HuH-7 (cell line): ENCODE data around the gene RHBDD1.

Source experiments
- DNase-seq: peaks from one replicate; pipeline ENCODE4 v3.0.0; 2011; ENCODE audit warnings: low spot score

RHBDD1 gene

DNA sequence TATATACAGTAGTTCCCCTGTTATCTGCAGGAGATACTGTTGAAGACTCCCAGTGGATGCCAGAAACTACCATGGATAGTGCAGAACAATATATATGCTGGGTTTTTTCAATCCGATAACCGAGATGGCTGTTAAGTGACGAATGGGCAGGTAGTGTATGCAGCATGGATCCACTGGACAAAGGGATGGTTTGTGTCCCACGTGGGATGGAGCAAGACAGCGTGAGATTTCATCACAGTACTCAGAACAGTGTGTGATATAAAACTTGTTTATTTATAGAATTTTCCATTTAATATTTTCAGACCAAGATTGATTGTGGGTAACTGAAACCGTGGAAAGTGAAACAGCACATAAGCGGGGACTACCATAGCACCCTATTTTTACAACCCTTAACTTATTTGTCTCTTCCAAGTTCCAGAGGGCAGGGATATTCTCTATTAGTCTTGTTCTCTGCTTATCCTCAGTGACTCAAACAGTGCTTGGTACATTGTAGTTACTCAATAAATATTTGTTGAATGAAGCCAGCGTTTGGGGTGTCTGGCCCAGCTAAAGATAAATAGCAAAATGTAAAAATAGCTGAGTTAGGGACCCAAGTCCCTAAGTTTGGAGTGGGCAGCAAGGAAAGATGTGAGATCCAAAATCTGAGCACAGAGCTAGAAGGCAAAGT, 50.0 kb downstream of the RHBDD1 start:
- no peak for DNase-seq

DNA sequence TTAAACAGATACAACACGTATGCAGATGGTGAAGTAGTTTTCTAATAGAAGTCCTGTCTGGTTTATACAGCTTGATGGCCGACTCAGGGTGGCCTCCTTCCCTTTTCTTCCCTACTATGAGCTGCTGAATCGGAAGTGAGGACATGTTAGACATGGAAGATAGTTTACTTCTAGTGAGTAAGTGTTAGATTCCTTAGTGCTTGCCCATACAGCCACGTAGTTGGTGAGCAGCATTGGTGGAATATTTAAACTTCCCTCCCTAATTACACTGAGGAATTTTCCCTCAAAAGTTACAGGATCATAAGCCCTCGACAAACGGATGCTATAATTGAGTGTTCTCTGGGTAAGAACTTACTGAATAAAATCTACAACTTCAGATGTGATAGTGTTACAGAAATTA, 52.1 kb downstream of the RHBDD1 start:
- no peak for DNase-seq

DNA sequence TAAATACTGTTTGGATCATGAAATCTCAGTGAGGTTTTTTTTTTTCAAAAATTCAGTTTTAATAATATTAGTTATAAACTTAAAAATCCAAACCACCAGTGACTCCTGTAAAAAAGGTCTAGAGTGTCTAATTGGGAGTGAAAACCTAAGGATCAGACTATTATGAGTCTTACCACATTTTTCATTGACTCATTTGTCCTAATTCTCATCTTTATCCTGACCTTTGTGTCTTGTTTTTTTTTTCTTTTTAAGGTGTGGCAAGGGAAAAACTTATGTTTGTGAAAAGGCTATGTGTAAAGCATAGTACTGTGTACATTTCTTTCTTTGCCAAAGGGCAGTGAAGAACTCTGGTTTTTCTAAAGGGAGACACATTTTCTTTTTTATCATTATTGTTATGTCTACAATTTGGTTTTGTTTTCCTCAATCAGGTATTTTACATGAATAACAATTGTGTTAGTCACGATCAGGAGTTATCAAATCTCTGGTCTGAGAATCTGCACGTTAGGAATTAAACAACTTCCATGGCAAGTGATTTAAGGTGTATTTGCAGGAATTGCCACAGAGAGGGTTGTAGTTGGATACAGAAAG, 52.6 kb downstream of the RHBDD1 start:
- DNase-seq: no peak

DNA sequence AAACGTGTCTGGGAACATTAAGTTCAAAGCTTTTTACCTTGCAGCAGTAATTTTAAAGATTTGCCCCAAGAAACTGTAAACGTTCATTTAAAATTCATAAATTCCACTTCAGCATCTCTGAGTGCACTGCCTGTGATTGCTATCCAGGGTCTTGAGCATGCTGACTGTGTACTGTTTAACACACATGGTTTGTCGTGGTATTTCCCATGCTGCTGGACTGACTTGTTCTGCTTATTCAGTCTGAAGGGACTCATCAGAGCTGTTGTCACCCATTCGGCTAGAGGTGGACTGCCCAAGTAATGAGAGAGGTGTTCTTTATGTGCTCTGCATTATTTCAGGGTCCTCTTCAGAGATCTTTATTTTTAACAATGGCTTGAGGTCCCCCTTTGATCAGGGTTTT, 53.1 kb downstream of the RHBDD1 start:
- no peak for DNase-seq

DNA sequence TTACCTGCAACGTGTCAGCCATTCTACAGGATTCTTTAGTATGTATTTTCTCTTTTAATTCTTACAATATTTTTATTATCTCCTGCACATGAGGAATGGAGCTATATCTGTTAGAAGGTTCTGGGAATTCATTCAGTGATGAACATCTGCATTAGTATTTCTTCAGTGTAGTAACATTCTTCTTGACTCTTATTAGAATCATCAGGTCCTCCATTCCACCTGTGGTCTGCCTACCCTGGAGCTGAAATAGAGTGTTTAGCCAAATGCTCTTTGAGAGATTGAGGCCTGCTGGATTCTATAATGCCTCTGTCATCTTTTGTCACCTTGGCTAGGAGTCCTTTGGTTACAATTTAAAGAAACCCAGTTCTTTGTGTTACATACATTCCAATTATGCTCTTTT, 54.4 kb downstream of the RHBDD1 start:
- DNase-seq: no peak

DNA sequence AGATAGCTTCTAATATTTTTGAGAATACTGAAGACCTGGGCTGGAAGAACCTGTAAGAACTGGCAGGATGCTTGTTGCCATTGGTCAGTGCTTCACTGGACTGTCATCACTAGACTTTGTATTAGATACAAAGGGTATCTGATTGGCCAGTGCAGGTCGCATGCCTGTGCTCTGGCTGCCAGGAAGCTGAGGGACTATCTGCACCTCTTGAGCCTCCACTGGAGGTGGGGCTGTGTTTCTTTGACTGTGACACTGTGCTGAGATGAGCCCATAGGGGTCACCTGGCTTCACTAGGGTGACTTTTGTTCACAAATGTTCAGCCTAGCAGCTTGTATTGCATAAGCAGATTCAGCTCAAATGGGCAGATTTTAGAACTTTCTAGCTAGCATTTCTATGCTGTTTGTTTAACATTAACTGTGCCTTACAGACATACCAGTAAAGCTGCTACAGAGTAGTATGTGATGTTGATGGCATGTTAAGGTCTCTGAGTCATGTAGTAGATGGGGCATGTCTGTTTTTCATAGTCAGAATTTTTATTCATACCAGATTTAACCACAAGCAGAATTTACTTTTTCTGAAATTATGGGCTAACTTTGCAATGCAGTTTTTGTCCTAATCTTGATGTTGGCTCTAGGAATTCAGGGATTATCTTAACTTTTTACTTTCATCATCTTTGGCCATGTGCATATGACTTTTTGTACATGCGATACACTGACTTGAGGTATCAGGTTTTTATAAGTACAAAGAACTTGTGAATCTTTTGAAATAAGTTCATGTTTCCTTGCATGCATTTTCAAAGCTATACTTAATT, 56.1 kb downstream of the RHBDD1 start:
- DNase-seq: no peak

DNA sequence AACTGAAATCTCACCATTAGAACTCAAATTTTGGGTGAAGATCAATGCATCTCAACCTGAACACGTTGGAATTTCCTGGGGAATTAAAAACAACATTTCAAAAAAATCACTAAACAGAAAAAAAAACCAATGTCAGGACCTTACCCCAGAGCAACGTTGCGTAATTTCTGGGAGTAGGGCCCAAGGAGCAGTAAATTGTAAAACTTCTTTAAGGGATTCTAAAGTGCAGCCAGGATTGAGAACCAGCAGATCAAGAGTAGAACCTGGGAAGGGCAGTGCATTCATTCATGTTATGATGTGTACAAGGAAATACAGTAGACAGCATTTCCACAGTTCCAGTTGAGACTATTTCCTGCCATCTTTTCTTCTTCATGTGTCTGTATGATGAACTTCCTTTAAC, 56.9 kb downstream of the RHBDD1 start:
- no peak for DNase-seq

DNA sequence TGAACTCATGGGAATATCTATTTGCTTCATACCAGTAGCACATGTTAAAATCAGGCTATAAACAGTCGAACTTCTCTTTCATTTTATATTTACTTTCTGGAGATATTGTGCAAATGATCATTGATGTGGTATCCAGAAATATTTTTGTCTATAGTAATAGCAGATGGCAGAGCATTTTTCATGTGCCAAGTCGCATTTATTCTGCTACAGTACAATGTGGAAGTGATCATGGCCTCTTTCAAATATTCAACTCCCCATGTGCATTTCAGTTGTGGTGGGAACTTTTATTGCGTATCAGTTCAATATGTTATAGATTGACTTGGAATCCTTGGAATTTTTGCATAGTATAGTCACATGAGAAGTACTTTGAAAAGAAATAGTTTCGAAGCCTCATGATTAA, 57.4 kb downstream of the RHBDD1 start:
- DNase-seq: no peak

DNA sequence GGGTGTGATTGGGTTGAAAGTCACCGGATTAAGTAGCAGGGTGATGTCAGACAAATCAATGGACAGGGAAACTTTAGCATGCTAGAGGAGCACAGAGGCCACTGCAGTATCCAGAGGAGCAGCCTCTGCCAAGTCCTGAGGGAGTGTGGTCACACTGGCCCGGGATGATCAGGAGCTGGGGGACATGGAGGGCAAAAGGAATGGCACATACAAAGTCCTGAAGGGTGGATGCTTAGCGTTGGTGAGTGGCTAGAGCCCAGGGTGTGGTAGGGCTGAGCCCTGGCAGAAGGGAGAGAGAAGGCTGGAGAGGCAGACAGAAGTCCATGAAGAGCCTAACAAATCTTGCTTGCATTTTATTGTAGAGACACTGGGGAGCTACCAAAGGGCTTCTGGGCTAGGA, 58.9 kb downstream of the RHBDD1 start:
- DNase-seq: no peak

DNA sequence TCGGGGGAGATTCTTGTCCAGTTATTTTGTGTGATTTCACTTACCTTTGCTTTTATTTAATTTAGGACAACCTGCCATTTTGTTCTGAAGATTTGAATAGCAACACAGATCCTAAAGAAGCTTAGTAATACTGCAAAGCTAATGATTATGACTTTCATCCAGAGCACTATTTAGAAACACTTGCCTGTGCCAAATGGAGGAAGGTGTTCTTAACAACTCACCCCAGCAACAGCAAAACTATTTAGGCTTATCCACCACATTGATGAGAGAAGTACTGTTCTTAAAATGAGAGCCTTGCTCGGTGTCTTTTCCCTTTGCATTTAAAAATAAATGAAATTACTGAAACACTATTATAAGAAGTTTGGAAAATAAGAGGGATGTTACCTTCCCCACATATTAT, 59.7 kb downstream of the RHBDD1 start:
- no peak for DNase-seq

DNA sequence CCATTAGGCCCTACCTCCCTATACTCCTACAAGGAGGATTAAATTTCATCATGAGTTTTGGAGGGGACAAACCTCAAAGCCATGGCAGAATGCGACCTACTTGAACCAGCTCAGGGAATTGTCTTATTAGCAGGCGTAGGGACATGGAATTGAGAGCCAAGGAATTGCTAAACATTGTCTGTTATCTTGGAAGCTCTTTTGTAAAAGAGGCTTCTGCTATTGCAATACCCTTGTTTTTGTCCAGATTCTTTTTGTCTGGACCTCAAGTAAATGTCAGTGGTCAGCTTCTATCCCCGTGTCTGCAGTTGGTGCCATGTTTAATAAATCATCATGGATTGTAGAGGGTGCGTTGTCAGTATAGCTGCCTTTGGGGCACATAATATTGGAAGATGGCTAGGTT, 62.3 kb downstream of the RHBDD1 start:
- no peak for DNase-seq

DNA sequence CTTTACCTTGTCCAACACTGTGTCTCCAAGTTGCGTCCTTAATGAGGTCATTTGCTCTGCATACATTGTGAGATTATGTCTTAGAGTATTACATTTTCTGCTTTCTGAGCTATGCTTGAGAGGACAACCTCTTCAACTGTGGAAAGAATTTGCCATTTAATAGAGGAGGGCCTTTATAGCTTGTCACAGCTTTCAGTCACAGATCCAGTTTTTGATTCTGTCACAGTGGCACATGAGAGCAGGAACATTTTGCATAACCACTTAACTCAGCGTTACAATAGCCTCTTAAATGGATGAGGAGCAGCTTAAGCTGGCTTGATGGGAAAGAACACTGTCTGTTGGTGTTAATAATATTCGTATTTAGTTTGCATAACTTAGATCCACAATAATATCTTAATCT, 63.0 kb downstream of the RHBDD1 start:
- no peak for DNase-seq

DNA sequence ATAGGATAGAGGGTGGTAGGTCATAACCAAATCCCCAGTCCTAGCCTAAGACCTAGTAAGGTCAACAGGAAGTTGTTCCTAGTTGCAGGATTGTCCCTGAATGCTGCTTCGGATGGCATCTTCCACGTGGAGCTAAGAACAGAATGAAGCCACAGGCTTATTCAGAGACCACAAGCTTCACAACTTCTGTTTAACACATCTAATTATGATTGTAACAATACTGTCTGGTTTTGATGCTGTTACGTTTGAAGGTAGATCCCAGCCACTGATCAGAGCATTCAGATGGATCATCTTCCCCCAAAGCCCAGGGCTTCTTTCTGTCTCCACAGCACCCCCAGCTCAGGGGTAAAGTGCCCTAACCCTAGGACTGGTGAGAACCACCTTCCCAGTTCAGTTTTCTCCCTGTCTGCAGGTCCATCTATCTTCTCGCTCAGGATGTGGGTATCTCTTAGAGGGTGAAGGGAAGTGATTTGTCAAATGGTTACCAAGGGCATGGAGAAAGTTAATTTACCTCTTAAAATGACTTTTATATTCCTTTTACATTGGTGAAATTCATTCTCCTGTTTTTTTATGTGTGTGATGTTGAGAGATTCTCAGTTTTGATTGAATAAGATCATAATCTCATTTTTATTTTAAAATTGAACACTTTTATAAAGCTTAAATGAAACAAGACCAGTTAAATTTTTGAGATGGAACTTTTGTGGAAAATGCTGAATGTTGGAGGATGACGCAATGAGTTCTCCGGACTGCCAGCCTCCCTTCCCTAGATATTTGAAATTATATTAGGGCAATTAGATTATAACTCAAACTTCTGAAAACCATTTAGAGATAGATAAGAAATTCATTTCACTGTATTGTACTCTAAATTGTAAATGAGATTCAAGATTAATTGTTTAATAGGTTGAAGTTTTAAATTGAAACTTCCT, 66.5 kb downstream of the RHBDD1 start:
- DNase-seq: no peak

DNA sequence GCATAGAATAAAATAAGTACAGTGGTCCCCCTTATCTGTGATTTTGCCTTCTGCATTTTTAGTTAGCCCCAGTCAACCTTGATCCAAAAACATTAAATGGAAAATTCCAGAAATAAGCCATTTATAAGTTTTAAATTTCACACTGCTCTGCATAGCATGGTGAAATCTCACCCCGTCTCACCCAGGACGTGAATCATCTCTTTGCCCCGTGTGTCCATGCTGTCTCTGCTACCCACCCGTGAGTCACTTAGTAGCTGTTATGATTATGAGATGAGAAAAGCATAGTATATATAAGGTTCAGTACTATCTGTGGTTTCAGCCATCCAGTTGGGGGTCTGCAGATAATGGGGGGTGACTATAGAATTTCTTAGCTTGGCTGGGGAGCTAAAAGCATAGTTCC, 67.3 kb downstream of the RHBDD1 start:
- DNase-seq: no peak

DNA sequence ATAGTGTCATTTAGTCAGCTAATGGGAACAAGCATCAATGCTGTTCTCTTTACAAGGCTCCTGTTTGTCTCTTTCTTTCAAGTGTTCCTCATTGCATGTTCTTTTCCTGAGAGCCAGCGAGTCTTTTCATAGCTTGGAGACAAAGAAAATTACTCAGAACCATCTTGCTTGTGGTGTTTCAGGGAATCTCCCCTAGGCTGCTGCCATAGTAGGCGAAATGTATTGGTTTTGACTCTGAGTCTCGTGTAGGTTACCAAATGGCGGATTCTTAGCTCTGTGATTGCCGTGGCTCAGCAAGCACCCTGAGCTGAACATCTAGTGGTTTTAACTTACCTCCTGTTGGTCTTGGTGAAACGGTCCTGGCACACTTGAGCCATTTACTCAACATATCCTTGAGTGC, 68.7 kb downstream of the RHBDD1 start:
- DNase-seq: no peak

DNA sequence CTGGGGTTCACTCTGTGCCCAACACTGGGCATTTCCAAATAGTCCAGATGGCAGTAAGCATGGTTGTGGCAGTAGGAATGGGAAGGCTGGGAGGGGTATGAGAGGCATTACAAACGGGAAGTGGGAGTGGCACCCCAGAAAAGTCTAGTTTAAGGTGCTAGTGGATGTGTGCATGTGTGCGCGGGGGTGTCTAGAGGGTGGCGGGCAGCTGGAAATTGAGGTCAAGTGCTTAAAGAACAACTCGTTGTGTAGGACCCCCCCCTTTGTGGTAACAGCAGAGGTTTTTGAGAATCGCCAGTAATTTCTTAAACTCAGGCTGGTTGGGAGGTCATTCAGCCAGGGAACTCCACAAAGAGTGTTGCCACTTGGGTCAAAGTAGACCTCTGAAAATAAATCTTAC, 69.9 kb downstream of the RHBDD1 start:
- no peak for DNase-seq

DNA sequence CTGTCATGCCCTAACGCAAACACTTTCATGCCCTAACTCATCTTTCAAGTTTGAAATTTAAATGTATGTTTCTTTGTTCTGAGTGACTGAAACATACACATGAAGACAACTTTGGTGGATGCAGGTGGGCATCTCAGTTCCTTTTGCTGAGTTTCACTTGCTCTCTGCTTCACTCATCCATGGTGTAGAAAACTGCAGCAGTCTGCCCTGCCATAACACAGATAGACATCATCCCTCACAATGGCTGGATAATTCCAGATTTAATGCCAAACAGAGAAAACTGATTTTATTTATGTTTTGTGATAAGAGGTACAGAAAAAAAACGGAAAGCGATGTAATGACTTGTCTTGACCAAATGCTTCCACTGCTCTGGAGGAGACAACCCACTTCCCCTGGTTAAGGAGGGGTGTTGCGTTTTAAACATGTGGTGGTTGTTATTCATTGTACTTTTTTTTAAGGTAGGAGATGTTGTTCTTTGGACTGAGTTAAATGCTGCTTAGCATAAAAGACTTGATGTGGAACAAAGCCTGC, 70.4 kb downstream of the RHBDD1 start:
- DNase-seq: no peak

DNA sequence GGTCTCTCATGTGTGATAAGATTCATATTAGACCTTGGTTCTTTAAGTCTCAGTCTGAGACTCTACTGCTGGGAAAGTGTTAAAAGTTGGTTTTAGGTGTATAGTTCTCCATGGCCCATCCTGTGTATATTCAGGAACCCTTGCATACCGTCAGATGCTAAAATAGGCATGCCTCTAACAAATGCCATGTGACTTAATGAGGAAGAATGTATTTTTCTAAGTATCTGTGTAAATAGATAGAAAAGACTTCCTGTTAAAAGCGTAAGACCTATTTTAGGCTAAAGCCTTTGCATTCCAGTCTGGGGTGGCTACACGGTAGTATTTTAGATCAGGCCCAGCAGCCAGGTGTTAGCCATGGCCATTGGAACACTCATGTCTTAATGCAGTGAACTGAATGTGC, 73.3 kb downstream of the RHBDD1 start:
- no peak for DNase-seq

DNA sequence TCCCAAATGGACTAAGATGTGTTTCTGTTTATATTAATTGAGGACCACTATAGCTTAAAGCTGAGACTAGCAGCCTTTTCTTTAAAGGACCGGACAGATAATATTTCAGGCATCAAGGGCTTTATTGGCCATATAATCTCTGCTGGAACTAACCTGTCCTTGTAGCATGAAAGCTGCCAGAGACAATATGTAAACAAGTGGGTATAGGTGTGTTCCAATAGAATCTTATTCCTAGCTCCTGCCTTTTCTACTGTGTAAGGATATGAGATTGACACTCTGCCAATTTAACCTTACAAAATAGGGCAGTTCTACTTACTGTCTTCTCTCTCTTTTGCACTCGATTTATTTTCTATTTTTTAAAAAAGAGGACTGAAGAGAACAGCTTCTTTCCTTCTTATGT, 74.0 kb downstream of the RHBDD1 start:
- DNase-seq: no peak

DNA sequence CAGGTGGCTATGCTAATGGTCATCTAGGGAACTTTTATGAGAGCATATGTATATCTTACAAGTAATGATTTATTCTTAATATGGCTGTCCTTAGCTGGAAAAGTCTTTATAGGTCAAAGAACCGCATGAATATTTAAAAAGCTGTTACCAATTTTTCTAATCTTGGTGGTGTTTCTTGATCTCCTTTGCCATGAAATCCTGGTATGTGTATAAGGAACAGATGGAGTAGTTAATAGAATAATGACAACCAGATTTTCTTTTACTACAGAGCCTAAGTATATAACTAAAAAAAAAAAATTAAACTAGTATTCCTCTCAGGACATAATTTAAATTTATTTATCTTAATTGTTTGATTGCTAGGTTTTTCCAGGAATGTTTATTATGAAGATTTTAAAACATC, 74.5 kb downstream of the RHBDD1 start:
- no peak for DNase-seq

DNA sequence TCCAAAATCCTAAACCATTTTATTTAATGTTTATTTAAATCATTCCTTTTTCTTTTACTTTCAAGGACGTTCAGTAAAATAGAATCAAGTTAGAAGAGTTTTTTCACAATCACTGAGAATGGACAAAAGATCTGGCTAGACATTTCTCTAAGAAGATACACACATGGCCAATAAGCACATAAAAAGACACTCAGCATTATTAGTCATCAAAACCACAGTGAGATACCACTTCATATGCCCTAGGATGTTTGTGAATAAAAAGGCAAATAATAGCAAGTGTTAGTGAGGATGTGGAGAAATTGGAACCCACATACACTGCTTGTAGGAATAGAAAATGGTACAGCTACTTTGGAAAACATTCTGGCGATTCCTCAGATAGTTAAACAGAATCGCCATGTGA, 76.1 kb downstream of the RHBDD1 start:
- DNase-seq: no peak

DNA sequence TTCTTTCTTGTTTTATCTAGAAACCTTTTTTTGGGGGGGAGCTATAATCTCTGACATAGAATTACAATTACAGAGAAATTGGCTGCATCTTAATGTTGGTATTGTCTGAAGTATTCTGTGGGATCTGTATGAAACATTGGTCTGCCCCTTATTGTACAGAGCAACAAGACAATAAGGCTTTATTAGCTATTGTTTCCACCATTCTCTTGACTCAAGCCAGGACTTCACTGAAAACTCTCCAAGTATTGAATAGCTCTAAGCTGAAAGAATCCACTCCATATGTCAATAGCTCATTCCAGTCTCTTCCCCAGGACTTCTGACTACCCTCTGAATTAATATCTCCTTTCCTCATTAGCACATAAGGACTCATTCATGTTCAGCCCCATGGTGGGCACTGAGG, 77.8 kb downstream of the RHBDD1 start:
- DNase-seq: no peak
